H1 (cell line): ENCODE results near the gene HOXD4. TPM values are rescaled to one million over a fixed set of nuclear protein-coding genes. Genes with fewer than 3 reads are reported as not detected.
A peak's percentile ranks its signal among the peaks of the same experiment; 100 is the strongest.

Experiments
- ASH2L ChIP-seq: fragments of 200-600, 300-600 bp; sonication (generic); IDR thresholded peaks from one replicate; pipeline ENCODE4 v1.7.1; 2017; ENCODE audit warnings: low read length
- CHD1 ChIP-seq: IDR thresholded peaks from 2 replicates; pipeline ENCODE4 v1.6.1; 2012; ENCODE audit warnings: low read depth, low read length, improper control_type of control experiment
- CHD2 ChIP-seq: IDR thresholded peaks from 2 replicates; pipeline ENCODE4 v1.6.1; 2012; ENCODE audit warnings: low read length, improper control_type of control experiment
- E2F6 ChIP-seq: IDR thresholded peaks from 2 replicates; pipeline ENCODE4 v1.6.1; 2012; ENCODE audit warnings: inconsistent platforms
- EZH2 ChIP-seq: fragments of 200-600 bp; sonication (generic); IDR thresholded peaks from 2 replicates; pipeline ENCODE4 v1.7.1; 2012; ENCODE audit warnings: low read depth, mild to moderate bottlenecking, moderate library complexity, low read length, inconsistent platforms; ENCODE audit not compliant: severe bottlenecking
- RBBP5 ChIP-seq: IDR thresholded peaks from 2 replicates; pipeline ENCODE4 v1.7.1; 2012; ENCODE audit warnings: low read depth, mild to moderate bottlenecking, inconsistent platforms, low read length, moderate library complexity, borderline replicate concordance
- RXRA ChIP-seq: IDR thresholded peaks from 2 replicates; pipeline ENCODE4 v1.6.1; 2011; ENCODE audit warnings: low read depth, mild to moderate bottlenecking, low read length, moderate library complexity; ENCODE audit not compliant: insufficient read depth
- SAP30 ChIP-seq: fragments of 300-600 bp; sonication (generic); IDR thresholded peaks from 2 replicates; pipeline ENCODE4 v1.7.1; 2012; ENCODE audit warnings: low read length, moderate library complexity, mild to moderate bottlenecking, inconsistent platforms; ENCODE audit not compliant: insufficient read depth, insufficient replicate concordance
- SUZ12 ChIP-seq: fragments of 200-600 bp; sonication (generic); IDR thresholded peaks from 2 replicates; pipeline ENCODE4 v1.6.1; 2012; ENCODE audit warnings: mild to moderate bottlenecking, inconsistent platforms, low read length, moderate library complexity, mixed read lengths
- USF2 ChIP-seq: IDR thresholded peaks from 2 replicates; pipeline ENCODE4 v1.6.1; 2011; ENCODE audit warnings: low read length, improper control_type of control experiment
- polyA plus RNA-seq, 7 experiments: library from polyadenylated mRNA; depleted of rRNA in 3 of 7; stranded (reverse) in 5 of 7; unstranded in 2 of 7; fragments of >200 nt in 5 of 7; fragments of 200-250 nt in 2 of 7; gene quantifications; 1 replicate in 5 of 7; 2 replicates in 1 of 7; 4 replicates in 1 of 7; pipeline versions ENCODE4 v1.2.1 to v1.2.3, GENCODE V29; 2011 to 2013; ENCODE audit warnings: missing spikeins in 2 of 7, mixed read lengths in 2 of 7
- total RNA-seq: library from RNA; stranded (reverse); fragmentation: NEBNext Ultra II Directional; extraction: Animal tissue kit (Norgen Biotek cat#: 25700); gene quantifications from 2 replicates; pipeline ENCODE4 v1.2.1, GENCODE V29; 2021
- TF ChIP-seq, protein P1 (sequence below), 3 experiments: IDR thresholded peaks; 1 replicate in 2 of 3; 2 replicates in 1 of 3; pipeline versions ENCODE4 v1.5.1 to v1.6.1; 2011; ENCODE audit warnings: low read length in 3 of 3, mild to moderate bottlenecking in 3 of 3, inconsistent platforms in 2 of 3, low read depth in 1 of 3, moderate library complexity in 1 of 3; ENCODE audit not compliant: insufficient read depth in 1 of 3; ENCODE audit errors: control extremely low read depth in 1 of 3
- TF ChIP-seq, protein P2 (sequence below): IDR thresholded peaks from 2 replicates; pipeline ENCODE4 v1.6.1; 2012; ENCODE audit warnings: inconsistent platforms

The HOXD4 gene
- total and polyA plus RNA-seq, 2 of the 8 experiments (the other 6 are each of a cell fraction or from before 2014, with no cell fraction given), result not detected

DNA sequence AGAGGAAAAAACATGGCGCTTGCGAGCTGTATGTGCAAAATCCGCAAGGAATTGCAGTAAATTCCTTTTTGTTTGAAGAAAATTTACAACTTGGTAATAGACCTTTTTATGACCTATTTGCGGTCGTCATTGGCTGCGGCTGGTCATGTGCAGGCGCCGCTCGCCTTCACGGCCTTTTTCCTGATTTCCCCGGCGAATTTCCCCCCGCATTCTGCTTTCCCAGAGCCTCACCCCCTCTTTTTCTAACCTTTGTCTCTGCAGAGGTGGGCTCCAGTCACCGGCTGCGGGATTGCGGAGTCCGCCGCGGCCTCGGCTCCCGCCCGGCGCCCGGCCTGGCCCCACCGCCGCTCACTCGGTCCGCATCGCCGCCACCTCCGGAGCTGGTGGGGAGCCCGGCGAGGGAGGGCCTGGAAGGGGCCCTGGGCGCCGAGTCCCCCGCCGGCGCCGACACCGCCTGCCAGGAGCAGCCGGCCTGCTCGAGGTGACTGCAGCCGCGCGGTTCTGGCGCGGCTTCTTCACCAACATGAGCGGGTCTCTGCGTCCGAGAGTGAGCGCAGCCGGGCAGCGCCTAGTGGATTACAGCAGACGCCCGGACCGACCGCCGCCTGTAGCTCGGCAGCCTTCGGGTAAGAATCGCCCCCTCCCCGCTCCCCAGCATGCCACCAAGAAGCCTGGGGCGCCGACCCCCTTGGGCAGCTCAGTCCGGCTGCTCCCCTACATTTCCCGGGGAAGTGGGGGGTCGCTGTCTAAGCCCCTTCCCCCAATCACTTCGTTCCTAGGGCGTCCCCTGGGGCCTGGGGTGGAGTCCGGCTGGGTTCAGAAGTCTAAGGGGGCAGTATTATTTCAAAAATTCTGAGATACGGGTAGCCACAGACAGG, 14.7 kb upstream of the HOXD4 start (continued):
- TF ChIP-seq USF2 (peak; percentile 45; the same call in 1 of the 2 replicates), CHD1 (no peak), RXRA (no peak), SUZ12 (peak; percentile 97), E2F6 (no peak), EZH2 (peak; percentile 96), ASH2L (peak; percentile 53), CHD2 (no peak), RBBP5 (no peak), SAP30 (no peak)
- TF ChIP-seq, protein P1, sequence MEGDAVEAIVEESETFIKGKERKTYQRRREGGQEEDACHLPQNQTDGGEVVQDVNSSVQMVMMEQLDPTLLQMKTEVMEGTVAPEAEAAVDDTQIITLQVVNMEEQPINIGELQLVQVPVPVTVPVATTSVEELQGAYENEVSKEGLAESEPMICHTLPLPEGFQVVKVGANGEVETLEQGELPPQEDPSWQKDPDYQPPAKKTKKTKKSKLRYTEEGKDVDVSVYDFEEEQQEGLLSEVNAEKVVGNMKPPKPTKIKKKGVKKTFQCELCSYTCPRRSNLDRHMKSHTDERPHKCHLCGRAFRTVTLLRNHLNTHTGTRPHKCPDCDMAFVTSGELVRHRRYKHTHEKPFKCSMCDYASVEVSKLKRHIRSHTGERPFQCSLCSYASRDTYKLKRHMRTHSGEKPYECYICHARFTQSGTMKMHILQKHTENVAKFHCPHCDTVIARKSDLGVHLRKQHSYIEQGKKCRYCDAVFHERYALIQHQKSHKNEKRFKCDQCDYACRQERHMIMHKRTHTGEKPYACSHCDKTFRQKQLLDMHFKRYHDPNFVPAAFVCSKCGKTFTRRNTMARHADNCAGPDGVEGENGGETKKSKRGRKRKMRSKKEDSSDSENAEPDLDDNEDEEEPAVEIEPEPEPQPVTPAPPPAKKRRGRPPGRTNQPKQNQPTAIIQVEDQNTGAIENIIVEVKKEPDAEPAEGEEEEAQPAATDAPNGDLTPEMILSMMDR (IDR thresholded peaks at IDR 0.05; ENCODE audit: control extremely low read depth in 1 of 3, insufficient read depth in 1 of 3, low read depth in 1 of 3, low read length in 3 of 3), result no peak
- TF ChIP-seq, protein P2, sequence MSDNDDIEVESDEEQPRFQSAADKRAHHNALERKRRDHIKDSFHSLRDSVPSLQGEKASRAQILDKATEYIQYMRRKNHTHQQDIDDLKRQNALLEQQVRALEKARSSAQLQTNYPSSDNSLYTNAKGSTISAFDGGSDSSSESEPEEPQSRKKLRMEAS, result no peak
